ENCODE results near the gene EMILIN1.
A peak's percentile ranks its signal among the peaks of the same experiment; 100 is the strongest.
"Not testable (repeated sequence)": the region's sequence is repeated elsewhere in the genome, so short reads cannot be mapped to it uniquely, and the experiment has no call there.

Gene EMILIN1

DNA sequence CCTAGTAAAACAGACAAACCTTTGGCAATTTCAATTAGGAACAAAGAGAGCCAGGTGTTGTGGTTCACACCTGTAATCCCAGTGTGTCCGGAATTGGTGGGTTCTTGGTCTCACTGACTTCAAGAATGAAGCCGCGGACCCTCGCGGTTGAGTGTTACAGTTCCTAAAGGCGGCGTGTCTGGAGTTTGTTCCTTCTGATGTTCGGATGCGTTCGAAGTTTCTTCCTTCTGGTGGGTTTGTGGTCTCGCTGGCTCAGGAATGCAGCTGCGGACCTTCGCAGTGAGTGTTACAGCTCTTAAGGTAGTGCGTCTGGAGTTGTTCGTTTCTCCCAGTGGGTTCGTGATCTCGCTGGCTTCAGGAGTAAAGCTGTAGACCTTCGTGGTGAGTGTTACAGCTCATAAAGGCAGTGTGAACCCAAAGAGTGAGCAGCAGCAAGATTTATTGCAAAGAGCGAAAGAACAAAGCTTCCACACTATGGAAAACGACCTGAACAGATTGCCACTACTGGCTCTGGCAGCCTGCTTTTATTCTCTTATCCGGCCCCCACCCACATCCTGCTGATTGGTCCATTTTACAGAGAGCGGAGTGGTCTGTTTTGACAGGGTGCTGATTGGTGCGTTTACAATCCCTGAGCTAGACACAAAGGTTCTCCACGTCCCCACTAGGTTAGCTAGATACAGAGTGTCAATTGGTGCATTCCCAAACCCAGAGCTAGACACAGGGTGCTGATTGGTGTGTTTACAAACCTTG lies 32.4 kb downstream of the EMILIN1 start:
- not testable (repeated sequence) for H3K27ac Mint-ChIP-seq; H3K36me3 Mint-ChIP-seq; H3K27me3 Mint-ChIP-seq; H3K4me1 Mint-ChIP-seq (ENCODE audit: low read depth); H3K9me3 Mint-ChIP-seq (ENCODE audit: low read depth)
- peak overlapping the region; percentile 27 for H3K4me3 Mint-ChIP-seq

DNA sequence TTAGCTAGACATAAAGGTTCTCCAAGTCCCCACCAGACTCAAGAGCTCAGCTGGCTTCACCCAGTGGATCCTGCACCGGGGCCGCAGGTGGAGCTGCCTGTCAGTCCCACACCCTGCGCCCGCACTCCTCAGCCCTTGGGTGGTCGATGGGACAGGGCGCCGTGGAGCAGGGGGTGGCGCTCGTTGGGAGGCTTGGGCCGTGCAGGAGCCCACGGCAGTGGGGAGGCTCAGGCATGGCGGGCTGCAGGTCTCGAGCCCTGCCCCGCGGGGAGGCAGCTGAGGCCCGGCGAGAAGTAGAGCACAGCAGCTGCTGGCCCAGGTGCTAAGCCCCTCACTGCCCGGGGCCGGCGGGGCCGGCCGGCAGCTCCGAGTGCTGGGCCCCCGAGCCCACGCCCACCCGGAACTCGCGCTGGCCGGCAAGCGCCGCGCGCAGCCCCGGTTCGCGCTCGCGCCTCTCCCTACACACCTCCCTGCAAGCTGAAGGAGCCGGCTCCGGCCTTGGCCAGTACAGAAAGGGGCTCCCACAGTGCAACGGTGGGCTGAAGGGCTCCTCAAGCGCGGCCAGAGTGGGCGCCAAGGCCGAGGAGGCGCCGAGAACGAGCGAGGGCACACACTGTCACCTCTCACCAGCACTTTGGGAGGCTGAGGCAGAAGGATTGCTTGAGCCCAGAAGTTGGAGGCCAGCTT lies 33.1 kb downstream of the EMILIN1 start:
- not testable (repeated sequence) for H3K4me3 Mint-ChIP-seq; H3K27ac Mint-ChIP-seq; H3K9me3 Mint-ChIP-seq (ENCODE audit: low read depth); H3K27me3 Mint-ChIP-seq; H3K36me3 Mint-ChIP-seq; H3K4me1 Mint-ChIP-seq (ENCODE audit: low read depth)

DNA sequence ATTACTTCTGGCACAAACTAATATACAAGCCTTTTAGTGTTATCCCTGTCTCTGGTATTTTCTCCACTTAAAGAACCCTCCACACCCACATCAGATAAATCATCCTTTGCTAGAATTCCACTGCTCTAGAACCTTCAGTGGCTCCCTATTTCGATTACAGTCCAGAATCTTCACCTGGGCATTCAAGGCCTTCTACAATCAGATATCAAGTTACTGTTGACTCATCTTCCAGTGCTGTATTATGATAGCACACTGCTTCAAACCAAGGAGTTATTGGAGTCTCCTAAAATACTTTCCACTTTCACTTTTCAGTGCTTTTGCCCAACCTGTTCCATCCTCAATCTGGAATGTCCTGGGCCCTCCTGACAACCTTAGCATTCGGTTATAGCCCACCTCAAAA lies 37.1 kb downstream of the EMILIN1 start:
- Mint-ChIP-seq H3K9me3 (ENCODE audit: low read depth) (no peaks in the 10 kb centered on the region), H3K27ac (no peak overlapping the region), H3K4me3 (no peak overlapping the region), H3K27me3 (peaks cover 13% of the 10 kb centered on the region), H3K36me3 (peaks cover 6% of the 10 kb centered on the region), H3K4me1 (ENCODE audit: low read depth) (peaks cover 7% of the 10 kb centered on the region)

DNA sequence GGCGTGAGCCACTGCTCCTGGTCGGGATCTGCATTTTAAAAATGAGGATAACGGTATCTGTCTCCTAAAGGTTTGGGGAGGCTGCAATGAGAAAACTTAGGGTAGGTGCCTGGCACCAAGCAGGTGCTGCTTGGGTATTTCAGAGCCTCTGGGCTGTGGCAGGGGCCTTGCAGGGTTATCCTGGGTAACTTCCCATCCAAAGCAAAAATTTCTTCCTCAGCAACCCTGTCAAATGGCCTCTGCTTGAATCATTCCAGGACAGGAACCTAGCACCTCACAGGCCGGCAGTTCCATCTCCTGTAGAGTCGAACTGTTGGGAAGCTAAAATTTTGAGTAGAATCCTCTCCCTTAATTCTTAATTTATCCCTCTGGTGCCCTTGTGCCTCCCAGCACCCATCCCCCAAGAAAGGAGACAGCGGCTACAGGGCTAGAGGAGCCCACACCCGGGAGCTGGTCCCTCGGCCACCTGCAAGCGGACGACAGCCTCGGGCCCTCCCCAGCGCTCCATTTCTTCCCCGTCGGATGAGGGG lies 39.6 kb downstream of the EMILIN1 start:
- H3K9me3 Mint-ChIP-seq (ENCODE audit: low read depth): no peaks in the 10 kb centered on the region
- peaks cover 4% of the 10 kb centered on the region for H3K36me3 Mint-ChIP-seq
- peak overlapping the region; percentile 70 for H3K4me3 Mint-ChIP-seq
- H3K4me1 Mint-ChIP-seq (ENCODE audit: low read depth): peaks cover 11% of the 10 kb centered on the region
- H3K27ac Mint-ChIP-seq: no peak overlapping the region
- H3K27me3 Mint-ChIP-seq: peaks cover 13% of the 10 kb centered on the region

DNA sequence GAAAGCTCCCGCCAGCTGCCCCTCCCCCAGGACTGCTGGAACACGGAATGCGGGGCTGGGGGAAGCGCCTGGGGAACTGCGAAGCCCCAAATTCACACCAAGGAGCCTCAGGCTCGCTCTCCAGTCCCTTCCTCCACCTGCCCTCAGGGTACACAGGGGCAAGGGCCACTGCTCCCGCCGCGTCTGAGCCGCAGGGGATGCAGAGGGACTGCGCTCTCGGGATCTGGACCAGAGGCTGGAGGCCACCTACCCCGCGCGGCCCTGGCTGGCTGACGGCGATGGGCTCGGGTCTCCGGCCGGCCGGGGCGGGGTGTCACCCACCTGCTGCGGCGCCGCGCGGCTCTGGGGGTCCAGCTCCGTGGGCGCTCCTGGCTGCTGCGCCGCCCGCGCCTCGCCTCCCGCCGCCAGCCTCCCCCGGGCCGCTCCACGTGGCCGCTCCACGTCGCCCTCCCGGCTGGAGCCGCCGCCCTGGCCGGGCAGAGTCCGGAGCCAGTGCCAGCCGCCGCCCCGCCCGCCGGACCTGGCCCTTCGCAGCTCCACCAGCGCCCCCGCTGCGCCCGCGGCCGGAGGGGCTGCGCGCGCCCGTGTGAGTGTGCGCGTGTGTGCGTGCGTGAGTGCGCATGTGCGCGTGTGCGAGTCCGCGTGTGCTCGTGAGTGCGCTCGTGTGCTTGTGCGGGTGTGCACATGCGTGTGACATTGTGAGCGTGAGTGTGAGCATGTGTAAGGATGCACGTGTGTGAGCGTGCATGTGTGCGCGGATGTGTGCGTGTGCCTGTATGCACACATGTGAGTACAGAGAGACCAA lies 40.3 kb downstream of the EMILIN1 start, which contains the start of gene CGREF1:
Gene CGREF1, minus strand, starts transcription at position 604 of the 805 bp plus-strand sequence. CDS start 14,762 bp downstream, outside the sequence.
- H3K36me3 Mint-ChIP-seq: peaks cover 4% of the 10 kb centered on the region
- H3K27me3 Mint-ChIP-seq: peaks cover 13% of the 10 kb centered on the region
- H3K4me1 Mint-ChIP-seq (ENCODE audit: low read depth): peaks cover 14% of the 10 kb centered on the region
- no peaks in the 10 kb centered on the region for H3K9me3 Mint-ChIP-seq (ENCODE audit: low read depth)
- H3K27ac Mint-ChIP-seq: peak within 1 kb of the TSS; percentile 88
- peak within 1 kb of the TSS; percentile 88 for H3K4me3 Mint-ChIP-seq

DNA sequence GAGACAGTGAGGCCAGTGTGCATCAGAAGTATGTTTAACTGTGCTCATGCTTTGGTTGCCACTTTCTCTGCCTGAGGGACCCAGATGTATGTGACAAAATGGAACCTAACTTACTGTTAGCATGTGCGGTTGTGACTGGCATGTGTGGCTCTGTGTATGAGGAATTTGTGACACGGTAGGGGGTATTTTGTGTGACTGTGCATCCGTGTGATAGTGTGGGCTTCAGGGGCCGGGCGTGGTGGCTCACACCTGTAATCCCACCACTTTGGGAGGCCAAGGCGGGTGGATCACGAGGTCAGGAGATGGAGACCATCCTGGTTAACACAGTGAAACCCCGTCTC lies 40.9 kb downstream of the EMILIN1 start:
- H3K4me3 Mint-ChIP-seq: peak overlapping the region; percentile 88
- H3K4me1 Mint-ChIP-seq (ENCODE audit: low read depth): peaks cover 18% of the 10 kb centered on the region
- H3K9me3 Mint-ChIP-seq (ENCODE audit: low read depth); H3K36me3 Mint-ChIP-seq: not testable (repeated sequence)
- H3K27ac Mint-ChIP-seq: peak overlapping the region; percentile 88
- H3K27me3 Mint-ChIP-seq: peaks cover 13% of the 10 kb centered on the region

DNA sequence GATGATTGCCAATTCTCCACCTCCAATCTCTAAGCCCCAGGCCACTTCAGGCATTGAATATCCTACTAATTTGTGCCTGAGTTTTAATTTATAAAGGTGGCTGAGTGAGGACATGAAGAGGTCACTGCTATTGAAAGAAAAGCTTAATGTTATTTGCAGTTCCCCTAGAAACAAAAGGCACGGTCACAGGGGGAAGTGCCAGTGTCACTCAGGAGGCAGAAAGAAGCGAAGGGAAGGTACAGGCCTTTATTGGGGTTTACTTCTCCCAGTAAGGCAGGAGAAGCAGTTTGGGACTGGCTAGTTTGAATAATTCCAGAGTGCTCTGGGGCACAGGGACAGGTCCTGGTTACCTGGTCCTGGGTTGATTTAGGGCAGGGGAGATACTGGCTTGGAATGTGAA lies 43.5 kb downstream of the EMILIN1 start:
- peaks cover 13% of the 10 kb centered on the region for H3K27me3 Mint-ChIP-seq
- peaks cover 18% of the 10 kb centered on the region for H3K4me1 Mint-ChIP-seq (ENCODE audit: low read depth)
- H3K4me3 Mint-ChIP-seq: peak overlapping the region; percentile 27
- peaks cover 4% of the 10 kb centered on the region for H3K36me3 Mint-ChIP-seq
- no peaks in the 10 kb centered on the region for H3K9me3 Mint-ChIP-seq (ENCODE audit: low read depth)
- H3K27ac Mint-ChIP-seq: no peak overlapping the region

DNA sequence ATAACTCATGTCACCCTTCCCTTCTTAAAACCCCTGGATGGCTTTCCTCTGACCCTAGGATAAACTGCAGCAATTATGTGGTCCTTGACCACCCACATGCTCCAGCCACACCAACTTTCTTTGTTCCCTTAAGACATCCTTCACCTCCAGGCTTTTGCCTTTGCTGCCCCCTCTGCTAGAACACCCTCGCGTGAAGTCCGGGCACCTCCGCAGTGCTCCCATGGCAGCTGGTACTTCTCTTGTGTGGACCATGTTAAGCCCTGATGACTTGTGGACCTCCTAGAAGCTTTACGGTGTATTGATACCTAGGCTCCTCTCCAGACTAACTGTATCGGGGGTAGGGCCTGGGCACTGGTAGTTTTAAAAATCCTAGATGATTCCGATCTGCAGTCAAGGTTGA lies 44.4 kb downstream of the EMILIN1 start:
- peaks cover 4% of the 10 kb centered on the region for H3K36me3 Mint-ChIP-seq
- peaks cover 18% of the 10 kb centered on the region for H3K4me1 Mint-ChIP-seq (ENCODE audit: low read depth)
- H3K4me3 Mint-ChIP-seq: peak overlapping the region; percentile 86
- peak overlapping the region; percentile 54 for H3K27ac Mint-ChIP-seq
- peaks cover 10% of the 10 kb centered on the region for H3K27me3 Mint-ChIP-seq
- H3K9me3 Mint-ChIP-seq (ENCODE audit: low read depth): no peaks in the 10 kb centered on the region

DNA sequence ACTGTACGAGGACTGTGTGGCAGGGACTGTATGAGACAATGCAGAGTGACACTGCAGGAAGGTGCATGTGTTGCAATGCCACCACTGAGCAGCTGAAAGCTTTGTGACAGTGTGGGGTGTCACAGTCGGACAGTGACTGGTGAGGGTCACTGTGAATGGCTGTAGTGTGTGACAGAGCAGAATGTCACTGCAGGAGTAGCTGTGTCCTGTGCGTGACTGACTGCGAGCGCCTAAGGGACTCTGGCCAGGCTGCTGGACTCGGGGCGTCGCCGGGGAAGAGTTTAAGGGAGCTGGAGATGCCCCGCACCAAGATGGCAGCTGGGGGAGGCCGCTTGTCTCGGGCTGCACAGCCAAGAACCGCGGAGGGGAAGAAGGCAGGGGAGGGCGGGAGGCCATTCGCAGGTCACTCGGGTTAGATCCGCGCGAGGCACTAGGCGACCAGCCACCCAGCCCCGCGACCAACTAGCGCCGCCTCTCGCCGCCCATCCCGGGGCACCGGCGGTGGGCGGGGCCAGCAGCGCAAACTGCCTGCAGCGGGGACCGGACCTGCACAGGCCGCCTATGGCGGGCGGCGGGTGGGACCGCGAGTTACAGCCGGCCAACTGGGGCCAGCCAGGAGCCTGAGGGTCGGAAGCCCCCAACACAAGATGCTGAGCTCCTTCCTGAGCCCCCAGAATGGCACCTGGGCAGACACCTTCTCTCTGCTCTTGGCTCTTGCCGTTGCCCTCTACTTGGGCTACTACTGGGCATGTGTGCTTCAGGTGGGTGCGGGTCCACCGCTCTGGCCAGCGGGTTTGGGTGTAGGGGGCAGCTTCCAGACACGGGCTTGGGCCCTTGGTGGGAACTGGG lies 45.1 kb downstream of the EMILIN1 start, which contains the start of gene ABHD1:
Gene ABHD1, plus strand, starts transcription at position 514 of the 849 bp plus-strand sequence. Its CDS starts 134 bp downstream, at position 648.
- Mint-ChIP-seq H3K27me3 (peaks cover 7% of the 10 kb centered on the region), H3K4me1 (ENCODE audit: low read depth) (peaks cover 18% of the 10 kb centered on the region)

DNA sequence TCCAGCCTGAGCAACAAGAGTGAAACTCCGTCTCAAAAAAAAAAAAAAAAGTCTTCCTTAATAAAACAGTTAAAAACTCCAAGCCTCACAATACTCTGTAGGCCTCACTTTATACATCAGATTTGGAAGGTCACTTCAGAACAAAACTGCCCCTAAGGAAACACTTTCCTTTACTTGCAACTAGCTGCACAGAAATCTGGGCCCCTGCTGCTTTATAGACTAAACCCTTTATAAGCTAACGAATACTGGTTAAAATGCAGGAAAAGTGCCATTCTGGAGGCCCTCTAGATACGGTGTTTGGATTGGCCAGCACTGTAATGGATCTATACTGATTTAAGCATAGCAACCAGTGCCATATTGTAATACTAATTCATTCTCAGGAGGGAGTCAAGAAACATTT lies 46.7 kb downstream of the EMILIN1 start:
- Mint-ChIP-seq H3K4me3 (no peak overlapping the region), H3K36me3 (no peaks in the 10 kb centered on the region), H3K4me1 (ENCODE audit: low read depth) (peaks cover 12% of the 10 kb centered on the region), H3K27ac (no peak overlapping the region), H3K9me3 (ENCODE audit: low read depth) (no peaks in the 10 kb centered on the region), H3K27me3 (no peaks in the 10 kb centered on the region)

More for the DNA sequence above, 45.1 kb downstream of the EMILIN1 start, which contains the start of gene ABHD1:
- Mint-ChIP-seq H3K4me3 (peak within 1 kb of the TSS; percentile 86), H3K36me3 (peaks cover 4% of the 10 kb centered on the region), H3K9me3 (ENCODE audit: low read depth) (no peaks in the 10 kb centered on the region), H3K27ac (peak within 1 kb of the TSS; percentile 76)

DNA sequence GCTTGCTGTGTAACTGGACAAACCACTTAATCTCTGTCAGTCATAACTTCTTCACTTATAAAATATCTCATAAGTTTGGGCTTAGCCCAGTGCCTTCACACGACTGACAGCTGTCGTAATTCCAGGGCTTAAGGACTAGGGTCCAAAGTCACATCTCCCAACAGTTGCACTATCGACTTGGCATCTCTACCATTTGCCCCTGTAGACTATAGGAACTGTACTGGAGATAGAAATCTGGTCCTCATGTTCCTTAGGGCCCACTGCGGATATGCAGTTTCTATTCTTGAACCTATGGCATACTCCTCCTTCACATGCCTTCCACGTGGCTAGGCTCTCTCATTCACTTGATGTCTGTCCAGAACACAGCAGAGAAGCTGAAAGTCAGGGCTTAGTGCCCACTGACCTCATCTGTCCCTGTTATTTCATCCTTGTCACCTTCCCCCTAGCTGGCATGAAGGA lies 47.9 kb downstream of the EMILIN1 start:
- Mint-ChIP-seq H3K4me1 (ENCODE audit: low read depth) (peaks cover 13% of the 10 kb centered on the region), H3K27me3 (no peaks in the 10 kb centered on the region), H3K36me3 (no peaks in the 10 kb centered on the region), H3K27ac (no peak overlapping the region), H3K9me3 (ENCODE audit: low read depth) (no peaks in the 10 kb centered on the region), H3K4me3 (no peak overlapping the region)

DNA sequence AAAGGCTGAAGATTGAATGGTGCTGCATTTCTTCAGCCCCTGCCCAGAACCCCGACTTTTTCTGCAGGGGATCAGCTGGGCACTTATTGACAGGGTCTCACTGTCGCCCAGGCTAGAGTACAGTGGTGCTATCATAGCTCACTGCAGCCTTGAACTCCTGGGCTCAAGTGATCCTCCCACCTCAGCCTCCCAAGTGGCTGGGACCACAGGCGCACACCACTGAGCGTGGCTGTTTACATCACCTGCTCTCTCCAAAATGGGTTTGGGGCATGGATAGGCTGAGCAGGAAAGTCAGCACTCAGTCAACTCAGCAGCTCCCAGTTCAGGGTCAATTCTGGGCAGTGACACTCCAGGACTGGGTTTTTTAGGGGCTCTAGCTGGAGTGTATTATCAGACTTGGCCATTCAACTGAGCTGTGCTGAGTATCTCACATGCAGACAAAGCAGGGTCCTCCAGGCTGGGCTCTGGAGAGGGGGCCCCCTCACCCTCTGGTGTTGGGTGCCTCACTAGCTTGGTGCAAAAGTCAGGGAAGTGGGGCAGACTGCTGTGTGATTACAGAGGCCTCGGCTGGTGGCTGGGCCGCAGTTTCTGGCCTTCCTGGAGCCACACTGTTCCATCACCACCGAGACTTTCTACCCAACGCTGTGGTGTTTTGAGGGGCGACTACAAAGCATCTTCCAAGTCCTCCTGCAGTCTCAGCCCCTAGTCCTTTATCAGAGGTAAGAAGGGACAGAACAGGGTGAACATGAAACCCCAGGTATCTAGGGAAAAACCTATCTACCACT lies 49.7 kb downstream of the EMILIN1 start:
- no peaks in the 10 kb centered on the region for H3K9me3 Mint-ChIP-seq (ENCODE audit: low read depth)
- H3K27me3 Mint-ChIP-seq: no peaks in the 10 kb centered on the region
- peaks cover 16% of the 10 kb centered on the region for H3K4me1 Mint-ChIP-seq (ENCODE audit: low read depth)
- H3K36me3 Mint-ChIP-seq: no peaks in the 10 kb centered on the region
- no peak overlapping the region for H3K4me3 Mint-ChIP-seq
- no peak overlapping the region for H3K27ac Mint-ChIP-seq

DNA sequence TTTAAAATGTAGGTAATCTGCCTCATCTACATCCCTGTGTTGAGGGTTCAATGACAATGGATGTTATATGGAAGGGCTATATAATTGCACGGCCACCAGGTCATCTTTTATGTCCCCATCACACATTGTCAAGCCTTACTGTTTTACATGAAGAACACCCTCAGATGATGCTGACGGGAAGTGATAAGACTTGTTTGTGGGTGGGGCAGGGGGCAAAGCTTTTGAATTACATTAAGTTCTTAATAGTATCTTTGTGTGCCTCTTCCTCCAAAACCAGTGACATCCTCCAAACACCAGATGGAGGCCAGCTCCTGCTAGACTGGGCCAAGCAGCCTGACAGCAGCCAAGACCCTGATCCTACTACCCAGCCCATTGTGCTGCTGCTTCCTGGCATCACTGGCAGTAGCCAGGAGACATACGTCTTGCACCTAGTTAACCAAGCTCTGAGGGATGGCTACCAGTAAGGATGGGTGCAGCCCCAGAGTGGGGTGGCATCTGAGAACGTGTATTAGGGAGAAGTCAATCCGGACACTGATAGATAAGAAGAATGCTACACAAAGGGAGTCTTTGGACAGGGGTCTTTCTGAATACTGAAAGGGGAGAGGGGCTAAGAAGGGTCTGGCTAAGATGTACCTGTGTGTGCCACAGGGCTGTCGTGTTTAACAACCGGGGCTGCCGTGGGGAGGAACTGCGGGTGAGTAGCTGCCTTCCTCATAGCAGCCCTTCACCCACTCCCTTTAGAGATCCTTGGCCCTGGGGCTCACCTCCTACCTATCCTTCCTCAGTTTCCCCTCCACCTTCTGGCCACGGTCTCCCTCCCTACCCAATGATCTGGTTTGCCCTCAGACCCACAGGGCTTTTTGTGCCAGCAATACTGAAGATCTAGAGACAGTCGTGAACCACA lies 50.5 kb downstream of the EMILIN1 start:
- H3K27ac Mint-ChIP-seq: no peak overlapping the region
- H3K4me1 Mint-ChIP-seq (ENCODE audit: low read depth): peaks cover 20% of the 10 kb centered on the region
- H3K9me3 Mint-ChIP-seq (ENCODE audit: low read depth): no peaks in the 10 kb centered on the region
- no peaks in the 10 kb centered on the region for H3K36me3 Mint-ChIP-seq
- no peak overlapping the region for H3K4me3 Mint-ChIP-seq
- H3K27me3 Mint-ChIP-seq: no peaks in the 10 kb centered on the region

Measured in activated naive CD8-positive, alpha-beta T cell (primary cell).